MM.1S (cell line): Measurements from ENCODE around the gene GDF7.
A peak's percentile ranks its signal among the peaks of the same experiment; 100 is the strongest.

Source experiments
- DNase-seq: peaks from one replicate; pipeline ENCODE4 v3.0.0-alpha.2; 2015
- H2AFZ ChIP-seq: fragments of 300-600 bp; sonication (generic); 2 replicates; pipeline ENCODE4 v1.6.0; 2016; ENCODE audit warnings: antibody characterized with exemption, low read length
- H3F3A ChIP-seq: fragments of 300-600 bp; sonication (generic); 2 replicates; pipeline ENCODE4 v1.6.1; 2016; ENCODE audit warnings: mild to moderate bottlenecking, antibody characterized with exemption, low read length, moderate library complexity, mixed read lengths; ENCODE audit not compliant: insufficient read depth
- H3K27ac ChIP-seq: fragments of 300-600 bp; sonication (generic); 2 replicates; pipeline ENCODE4 v1.5.1; 2016; ENCODE audit warnings: mild to moderate bottlenecking, low read length
- H3K27me3 ChIP-seq: fragments of 300-600 bp; sonication (generic); replicated peaks from 2 replicates; pipeline ENCODE4 v1.6.0; 2016; ENCODE audit warnings: low read length; ENCODE audit not compliant: insufficient read depth
- H3K36me3 ChIP-seq: fragments of 300-600 bp; sonication (generic); replicated peaks from 2 replicates; pipeline ENCODE4 v1.6.1; 2016; ENCODE audit warnings: mild to moderate bottlenecking, low read length, mixed read lengths; ENCODE audit not compliant: insufficient read depth
- H3K4me1 ChIP-seq: fragments of 300-600 bp; sonication (generic); 2 replicates; pipeline ENCODE4 v1.6.1; 2016; ENCODE audit warnings: low read length, mixed read lengths
- H3K4me2 ChIP-seq: fragments of 300-600 bp; sonication (generic); 2 replicates; pipeline ENCODE4 v1.6.0; 2016; ENCODE audit warnings: low read depth, low read length
- H3K4me3 ChIP-seq: fragments of 300-600 bp; sonication (generic); 2 replicates; pipeline ENCODE4 v1.5.1; 2016; ENCODE audit warnings: low read length, mixed read lengths
- H3K79me2 ChIP-seq: fragments of 300-600 bp; sonication (generic); 2 replicates; pipeline ENCODE4 v1.6.1; 2016; ENCODE audit warnings: mixed run types, low read length, mixed read lengths
- H3K9ac ChIP-seq: fragments of 300-600 bp; sonication (generic); 2 replicates; pipeline ENCODE4 v1.6.1; 2016; ENCODE audit warnings: low read length, mixed read lengths
- H3K9me2 ChIP-seq: fragments of 300-600 bp; sonication (generic); replicated peaks from 2 replicates; pipeline ENCODE4 v1.6.1; 2016; ENCODE audit warnings: mild to moderate bottlenecking, low read length, mixed read lengths; ENCODE audit not compliant: insufficient read depth
- H3K9me3 ChIP-seq: fragments of 300-600 bp; sonication (generic); replicated peaks from 2 replicates; pipeline ENCODE4 v1.6.1; 2016; ENCODE audit warnings: mild to moderate bottlenecking, low read length, mixed read lengths; ENCODE audit not compliant: insufficient read depth
- H4K20me1 ChIP-seq: fragments of 300-600 bp; sonication (generic); 2 replicates; pipeline ENCODE4 v1.6.1; 2016; ENCODE audit warnings: mild to moderate bottlenecking, low read length, moderate library complexity, mixed read lengths; ENCODE audit not compliant: insufficient read depth
- EZH2 ChIP-seq: fragments of 300-600 bp; sonication (generic); optimal IDR thresholded peaks from 2 replicates; pipeline ENCODE3; 2017; ENCODE audit warnings: low read depth, mild to moderate bottlenecking, antibody characterized with exemption, low read length, mixed read lengths
- EZH2phosphoT487 ChIP-seq: fragments of 300-600 bp; sonication (generic); IDR thresholded peaks from 2 replicates; pipeline ENCODE4 v1.6.1; 2018; ENCODE audit warnings: antibody characterized with exemption, low read length
- TF ChIP-seq, protein P1 (sequence below): fragments of 300-600 bp; sonication (generic); IDR thresholded peaks from 2 replicates; pipeline ENCODE4 v1.5.1; 2016; ENCODE audit warnings: antibody characterized with exemption, low read length, mixed read lengths

GDF7 gene

DNA sequence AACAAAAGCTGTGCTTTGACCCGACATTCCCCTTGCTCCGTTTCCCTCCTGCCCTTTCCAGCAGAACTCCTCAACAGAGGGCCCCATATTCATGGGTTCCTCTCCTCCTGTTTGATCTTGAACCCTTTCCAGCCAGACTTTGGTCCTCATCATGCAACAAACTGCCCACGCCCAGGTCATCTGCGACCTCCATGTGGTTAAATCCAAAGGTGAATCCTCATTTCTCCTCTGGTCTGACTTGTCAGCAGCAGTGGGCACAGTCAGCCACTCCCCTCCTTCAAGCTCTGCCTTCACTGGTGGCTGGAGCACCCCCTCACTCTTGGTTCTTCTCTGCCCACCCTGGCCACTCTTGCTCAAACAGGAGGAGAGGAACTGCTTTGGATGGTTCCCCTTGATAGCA, 18.7 kb upstream of the GDF7 start:
- Histone ChIP-seq H3K4me1 (peaks cover 10% of the 10 kb centered on the region), H3F3A (peaks cover 5% of the 10 kb centered on the region; the same call in 1 of the 2 replicates), H3K4me2 (no peak overlapping the region), H3K9ac (no peak overlapping the region), H3K79me2 (peaks cover 25% of the 10 kb centered on the region), H4K20me1 (no peaks in the 10 kb centered on the region), H2AFZ (no peak overlapping the region), H3K9me3 (no peaks in the 10 kb centered on the region), H3K9me2 (no peaks in the 10 kb centered on the region), H3K4me3 (no peak overlapping the region), H3K27ac (no peak overlapping the region), H3K36me3 (no peaks in the 10 kb centered on the region), H3K27me3 (no peaks in the 10 kb centered on the region)
- TF ChIP-seq, protein P1, sequence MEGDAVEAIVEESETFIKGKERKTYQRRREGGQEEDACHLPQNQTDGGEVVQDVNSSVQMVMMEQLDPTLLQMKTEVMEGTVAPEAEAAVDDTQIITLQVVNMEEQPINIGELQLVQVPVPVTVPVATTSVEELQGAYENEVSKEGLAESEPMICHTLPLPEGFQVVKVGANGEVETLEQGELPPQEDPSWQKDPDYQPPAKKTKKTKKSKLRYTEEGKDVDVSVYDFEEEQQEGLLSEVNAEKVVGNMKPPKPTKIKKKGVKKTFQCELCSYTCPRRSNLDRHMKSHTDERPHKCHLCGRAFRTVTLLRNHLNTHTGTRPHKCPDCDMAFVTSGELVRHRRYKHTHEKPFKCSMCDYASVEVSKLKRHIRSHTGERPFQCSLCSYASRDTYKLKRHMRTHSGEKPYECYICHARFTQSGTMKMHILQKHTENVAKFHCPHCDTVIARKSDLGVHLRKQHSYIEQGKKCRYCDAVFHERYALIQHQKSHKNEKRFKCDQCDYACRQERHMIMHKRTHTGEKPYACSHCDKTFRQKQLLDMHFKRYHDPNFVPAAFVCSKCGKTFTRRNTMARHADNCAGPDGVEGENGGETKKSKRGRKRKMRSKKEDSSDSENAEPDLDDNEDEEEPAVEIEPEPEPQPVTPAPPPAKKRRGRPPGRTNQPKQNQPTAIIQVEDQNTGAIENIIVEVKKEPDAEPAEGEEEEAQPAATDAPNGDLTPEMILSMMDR, result no peak
- TF ChIP-seq EZH2, result no peak
- no peak for TF ChIP-seq EZH2phosphoT487
- DNase-seq, result no peak

DNA sequence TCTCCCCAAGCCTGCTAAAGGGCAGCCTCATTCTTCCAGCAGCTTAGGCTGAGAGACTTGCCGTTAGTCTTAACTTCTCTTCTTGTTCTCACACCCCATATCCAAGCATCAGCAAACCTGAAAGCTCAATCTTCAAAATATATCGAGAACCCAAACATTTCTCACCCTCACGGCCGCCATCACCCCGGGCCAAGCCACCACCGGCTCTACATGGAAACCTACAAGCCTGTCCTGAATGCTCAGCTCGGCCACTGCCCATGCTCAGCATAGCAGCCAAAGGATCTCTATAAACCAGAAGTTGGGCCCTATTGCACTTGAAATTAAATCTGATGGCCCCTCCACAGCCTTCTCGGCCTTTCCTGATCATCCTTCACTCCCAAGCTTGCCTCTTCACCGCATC, 18.1 kb upstream of the GDF7 start:
- H3K4me1 ChIP-seq, result peaks cover 10% of the 10 kb centered on the region

DNA sequence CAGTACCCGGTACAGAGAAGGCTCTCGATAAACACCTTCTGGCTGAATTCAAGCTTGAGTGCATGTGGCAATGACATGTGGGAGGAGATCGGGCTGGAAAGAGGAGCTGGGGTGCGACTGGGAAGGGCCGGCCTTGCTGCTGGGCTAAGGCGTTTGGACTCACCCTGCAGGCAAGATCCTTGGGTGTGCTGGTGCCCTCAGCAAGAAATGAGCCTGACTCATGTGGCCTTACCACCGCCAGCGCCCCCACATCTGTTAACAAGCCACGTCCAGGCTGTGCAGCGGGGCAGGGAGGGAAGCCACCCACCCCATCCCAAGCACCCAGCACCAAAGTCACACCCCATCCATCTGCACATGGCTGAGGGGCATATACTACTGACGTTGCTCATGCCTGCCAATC, 17.4 kb upstream of the GDF7 start:
- no peaks in the 10 kb centered on the region for H4K20me1 ChIP-seq
- H2AFZ ChIP-seq, result no peak overlapping the region
- TF ChIP-seq, protein P1, result no peak
- TF ChIP-seq EZH2 (no peak), EZH2phosphoT487 (no peak)
- H3K27me3 ChIP-seq, result no peaks in the 10 kb centered on the region
- peaks cover 10% of the 10 kb centered on the region for H3K4me1 ChIP-seq
- peaks cover 25% of the 10 kb centered on the region for H3K79me2 ChIP-seq
- no peaks in the 10 kb centered on the region for H3K9me2 ChIP-seq
- H3K4me3 ChIP-seq, result no peak overlapping the region
- no peak for DNase-seq
- H3K36me3 ChIP-seq, result no peaks in the 10 kb centered on the region
- no peaks in the 10 kb centered on the region for H3K9me3 ChIP-seq
- peaks cover 5% of the 10 kb centered on the region; the same call in 1 of the 2 replicates for H3F3A ChIP-seq
- H3K27ac ChIP-seq, result no peak overlapping the region
- H3K9ac ChIP-seq, result no peak overlapping the region
- H3K4me2 ChIP-seq, result peak overlapping the region; percentile 91; the same call in 1 of the 2 replicates

More for the DNA sequence above, 18.1 kb upstream of the GDF7 start:
- H3K9ac ChIP-seq, result no peak overlapping the region
- no peak overlapping the region for H3K27ac ChIP-seq
- H4K20me1 ChIP-seq, result no peaks in the 10 kb centered on the region
- peaks cover 25% of the 10 kb centered on the region for H3K79me2 ChIP-seq
- no peaks in the 10 kb centered on the region for H3K36me3 ChIP-seq
- DNase-seq, result no peak
- TF ChIP-seq EZH2phosphoT487, result no peak
- no peak for TF ChIP-seq EZH2
- H3K9me2 ChIP-seq, result no peaks in the 10 kb centered on the region
- H2AFZ ChIP-seq, result no peak overlapping the region
- H3K9me3 ChIP-seq, result no peaks in the 10 kb centered on the region
- H3K27me3 ChIP-seq, result no peaks in the 10 kb centered on the region
- H3F3A ChIP-seq, result peaks cover 5% of the 10 kb centered on the region; the same call in 1 of the 2 replicates
- no peak overlapping the region for H3K4me3 ChIP-seq
- no peak overlapping the region for H3K4me2 ChIP-seq

DNA sequence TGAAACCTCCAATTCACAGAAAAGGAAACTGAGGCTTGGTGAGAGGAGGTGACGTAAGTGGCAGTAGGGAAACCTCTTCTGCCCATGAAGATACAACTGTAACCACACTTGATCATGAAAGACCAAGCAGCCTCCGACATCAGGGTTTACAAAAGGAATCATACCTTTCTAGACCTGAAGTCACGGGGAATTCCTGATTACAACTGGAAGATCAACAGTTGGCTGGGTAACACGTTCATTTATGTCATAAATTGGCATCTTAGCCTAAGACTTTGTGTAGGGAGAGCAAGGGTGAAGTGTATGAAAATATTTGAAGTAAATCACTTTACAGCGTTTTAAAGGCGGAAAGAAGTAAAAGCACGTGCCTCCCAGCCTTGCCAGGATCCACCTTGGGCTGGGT, 17.0 kb upstream of the GDF7 start:
- no peaks in the 10 kb centered on the region for H4K20me1 ChIP-seq
- DNase-seq, result no peak
- no peaks in the 10 kb centered on the region for H3K27me3 ChIP-seq
- peaks cover 10% of the 10 kb centered on the region for H3K4me1 ChIP-seq
- no peaks in the 10 kb centered on the region for H3K36me3 ChIP-seq
- H3K4me3 ChIP-seq, result peak overlapping the region; percentile 82
- TF ChIP-seq, protein P1, result no peak
- no peak for TF ChIP-seq EZH2phosphoT487
- no peak for TF ChIP-seq EZH2
- peak overlapping the region; percentile 86 for H3K9ac ChIP-seq
- H3K9me2 ChIP-seq, result no peaks in the 10 kb centered on the region
- peaks cover 5% of the 10 kb centered on the region; the same call in 1 of the 2 replicates for H3F3A ChIP-seq
- H3K9me3 ChIP-seq, result no peaks in the 10 kb centered on the region
- peaks cover 25% of the 10 kb centered on the region for H3K79me2 ChIP-seq
- no peak overlapping the region for H3K27ac ChIP-seq
- H3K4me2 ChIP-seq, result peak overlapping the region; percentile 91
- H2AFZ ChIP-seq, result no peak overlapping the region
